Putamen (tissue), 1 donor: ENCODE measurements around the gene TCP11L1.
A peak's percentile ranks its signal among the peaks of the same experiment; 100 is the strongest.

Source experiments
- DNase-seq: peaks from one replicate; pipeline ENCODE4 v3.0.0-alpha.2; 2016; ENCODE audit warnings: low spot score

Gene TCP11L1, protein sequence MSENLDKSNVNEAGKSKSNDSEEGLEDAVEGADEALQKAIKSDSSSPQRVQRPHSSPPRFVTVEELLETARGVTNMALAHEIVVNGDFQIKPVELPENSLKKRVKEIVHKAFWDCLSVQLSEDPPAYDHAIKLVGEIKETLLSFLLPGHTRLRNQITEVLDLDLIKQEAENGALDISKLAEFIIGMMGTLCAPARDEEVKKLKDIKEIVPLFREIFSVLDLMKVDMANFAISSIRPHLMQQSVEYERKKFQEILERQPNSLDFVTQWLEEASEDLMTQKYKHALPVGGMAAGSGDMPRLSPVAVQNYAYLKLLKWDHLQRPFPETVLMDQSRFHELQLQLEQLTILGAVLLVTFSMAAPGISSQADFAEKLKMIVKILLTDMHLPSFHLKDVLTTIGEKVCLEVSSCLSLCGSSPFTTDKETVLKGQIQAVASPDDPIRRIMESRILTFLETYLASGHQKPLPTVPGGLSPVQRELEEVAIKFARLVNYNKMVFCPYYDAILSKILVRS

DNA sequence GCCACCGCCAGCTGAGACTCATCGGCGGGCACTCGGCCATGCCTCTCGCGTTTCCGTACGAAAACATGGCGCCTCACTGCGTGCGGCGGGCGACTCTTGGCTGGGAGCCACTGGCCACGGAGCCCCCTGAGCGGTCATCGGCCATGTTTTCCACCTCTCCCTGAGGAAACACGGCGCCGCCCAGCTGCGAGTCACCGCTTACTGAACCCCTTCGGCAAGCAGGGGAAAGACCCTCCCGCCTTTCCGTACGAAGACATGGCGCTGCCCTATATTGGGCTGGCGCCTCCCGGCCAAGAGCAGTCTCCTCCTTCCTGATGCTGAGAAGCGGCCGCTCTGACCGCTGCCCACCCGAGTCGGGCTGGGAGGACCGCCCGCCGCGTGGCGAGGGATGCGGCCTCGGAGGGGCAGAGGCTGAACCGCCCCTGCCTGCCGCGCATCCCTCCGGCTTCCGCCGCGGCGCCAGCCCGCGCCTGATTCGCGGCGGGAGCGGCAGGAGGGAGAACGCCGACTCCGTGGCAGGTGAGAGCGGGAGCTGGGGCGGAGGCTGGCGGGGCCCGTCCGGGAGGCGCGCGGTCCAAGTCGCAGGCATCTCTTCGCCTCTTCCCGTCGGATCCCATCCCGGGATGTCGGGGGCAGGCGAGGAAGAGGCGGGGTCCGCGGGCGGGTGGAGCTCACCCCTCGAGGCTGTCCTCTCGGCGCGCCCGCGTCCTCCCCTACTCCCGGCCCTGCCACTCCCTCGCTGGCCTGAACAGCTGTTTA is at the start of gene TCP11L1:
TSS of gene TCP11L1 (plus strand) at position 299 of the 759 bp plus-strand sequence. CDS start 4,202 bp downstream, outside the sequence.
- peak; percentile 94 for DNase-seq

DNA sequence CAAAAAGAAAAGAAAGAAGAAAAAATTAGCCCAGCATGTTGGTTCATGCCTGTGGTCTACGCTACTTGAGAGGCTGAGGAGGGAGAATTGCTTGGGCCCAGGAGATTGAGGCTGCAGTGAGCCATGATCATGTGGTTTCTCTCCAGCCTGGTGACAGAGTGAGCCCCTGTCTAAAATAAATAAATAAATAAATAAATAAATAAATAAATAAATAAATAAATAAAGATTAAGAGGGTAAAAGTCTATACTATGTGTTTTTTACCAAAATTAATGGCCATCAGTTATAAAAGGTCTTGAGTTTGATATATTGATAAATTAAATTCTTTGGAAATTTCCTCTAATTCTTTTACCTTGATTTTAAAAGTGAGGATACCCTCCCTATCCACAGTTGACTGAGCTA is 48.9 kb upstream of the TCP11L1 start:
- no peak for DNase-seq

DNA sequence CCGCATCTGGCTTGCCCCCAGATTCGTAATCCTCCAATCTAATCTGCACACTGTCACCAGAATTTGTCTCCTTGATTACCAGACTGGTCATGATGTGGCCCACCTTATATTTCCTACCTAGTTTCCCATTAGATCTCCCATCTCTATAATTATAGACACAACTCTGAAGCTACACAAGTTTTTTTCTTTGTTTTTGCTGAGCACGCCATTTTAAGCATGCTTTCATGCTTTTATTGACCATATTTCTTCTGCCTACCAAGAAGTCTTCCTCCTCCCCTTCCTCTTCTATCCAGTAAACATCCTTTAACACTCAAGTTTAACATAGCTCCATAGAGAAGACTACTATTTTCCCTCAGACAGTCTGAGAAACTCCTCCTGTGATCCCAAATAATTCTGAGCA is 47.9 kb upstream of the TCP11L1 start:
- DNase-seq: no peak

DNA sequence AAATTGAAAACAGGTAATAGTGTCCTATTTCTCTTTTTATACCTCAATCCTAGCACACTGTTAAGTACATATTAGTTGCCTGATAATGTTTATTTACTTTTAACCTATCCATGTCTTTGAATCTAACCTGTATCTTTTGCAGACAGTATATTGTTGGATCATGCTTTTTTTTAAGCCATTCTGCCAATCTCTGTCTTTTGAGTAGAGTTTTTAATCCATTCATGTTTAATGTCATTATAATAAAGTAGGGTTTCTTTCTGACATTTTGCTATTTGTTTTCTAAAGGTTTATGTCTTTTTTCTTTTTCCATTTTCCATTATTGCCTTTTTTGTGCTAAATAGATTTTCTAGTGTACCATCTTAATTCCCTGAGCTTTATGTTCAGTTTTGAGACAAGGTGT is 47.5 kb upstream of the TCP11L1 start:
- no peak for DNase-seq

DNA sequence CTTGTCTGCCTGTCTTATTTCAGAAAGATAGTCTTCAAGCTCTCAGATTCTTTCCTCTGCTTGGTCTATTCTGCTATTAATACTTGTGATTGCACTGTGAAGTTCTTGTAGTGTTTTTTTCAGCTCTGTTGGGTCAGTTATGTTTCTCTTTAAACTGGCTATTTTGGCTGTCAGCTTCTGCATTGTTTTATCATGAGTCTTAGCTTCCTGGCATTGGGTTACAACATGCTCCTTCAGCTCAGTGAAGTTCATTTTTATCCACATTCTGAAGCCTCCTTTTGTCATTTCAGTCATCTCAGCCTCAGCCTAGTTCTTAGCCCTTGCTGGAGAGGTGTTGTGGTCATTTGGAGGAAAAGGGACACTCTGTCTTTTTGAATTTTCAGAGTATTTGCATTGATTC is 39.2 kb upstream of the TCP11L1 start:
- no peak for DNase-seq

DNA sequence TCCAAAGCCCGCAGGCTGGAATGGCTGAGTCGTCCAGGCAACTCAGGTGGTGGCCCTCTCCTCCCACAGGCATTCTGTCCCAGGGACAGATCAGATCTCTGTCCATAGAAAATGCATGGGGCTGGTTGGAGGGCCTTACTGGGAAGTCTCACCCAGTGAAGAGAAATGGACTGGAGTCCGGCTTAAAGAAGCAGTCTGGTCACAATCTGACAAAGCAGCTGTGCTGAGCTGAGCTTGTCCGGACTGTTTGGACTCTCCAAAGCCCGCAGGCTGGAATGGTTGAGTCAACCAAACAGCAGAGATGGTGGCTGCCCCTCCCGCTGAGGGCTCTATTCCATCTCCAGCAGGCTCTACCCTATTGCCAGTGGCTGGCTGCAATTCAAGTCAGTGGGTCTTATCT is 38.1 kb upstream of the TCP11L1 start:
- DNase-seq: no peak

DNA sequence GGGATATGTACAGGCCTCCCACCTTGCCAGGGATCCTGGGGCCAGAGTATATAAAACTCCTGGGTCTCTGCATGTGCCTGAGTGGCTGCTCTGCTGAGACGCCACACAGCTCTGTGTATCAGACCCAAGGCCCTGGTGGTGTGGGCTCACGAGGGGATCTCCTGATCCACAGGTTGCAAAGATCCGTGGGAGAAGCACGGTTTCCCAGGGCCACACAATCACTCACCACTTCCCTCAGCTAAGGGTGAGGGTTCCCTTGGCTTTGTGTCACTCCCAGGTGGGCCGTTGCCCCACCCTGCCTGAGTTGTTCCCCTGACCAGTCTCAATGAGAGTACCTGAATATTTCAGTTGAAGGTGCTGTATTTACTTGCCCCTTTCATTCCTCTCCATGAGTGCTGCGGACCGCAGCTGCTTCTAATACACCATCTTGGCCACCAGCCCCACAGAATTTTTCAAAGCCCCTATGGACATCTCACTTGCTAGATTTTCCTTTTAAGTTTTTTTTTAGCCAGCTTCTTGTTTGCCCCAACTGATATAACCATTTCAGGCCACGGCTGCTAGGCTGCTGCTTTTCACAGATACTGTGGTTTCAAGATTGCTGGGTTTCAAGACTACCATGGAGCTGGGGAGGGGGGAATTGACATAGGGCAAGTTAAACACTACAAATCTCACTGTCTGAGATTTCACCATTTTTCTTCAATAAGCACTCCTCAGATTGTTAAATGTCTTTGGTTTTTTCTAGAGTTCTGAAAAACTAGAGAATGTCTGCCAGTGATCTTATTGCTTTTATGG is 37.4 kb upstream of the TCP11L1 start:
- no peak for DNase-seq

DNA sequence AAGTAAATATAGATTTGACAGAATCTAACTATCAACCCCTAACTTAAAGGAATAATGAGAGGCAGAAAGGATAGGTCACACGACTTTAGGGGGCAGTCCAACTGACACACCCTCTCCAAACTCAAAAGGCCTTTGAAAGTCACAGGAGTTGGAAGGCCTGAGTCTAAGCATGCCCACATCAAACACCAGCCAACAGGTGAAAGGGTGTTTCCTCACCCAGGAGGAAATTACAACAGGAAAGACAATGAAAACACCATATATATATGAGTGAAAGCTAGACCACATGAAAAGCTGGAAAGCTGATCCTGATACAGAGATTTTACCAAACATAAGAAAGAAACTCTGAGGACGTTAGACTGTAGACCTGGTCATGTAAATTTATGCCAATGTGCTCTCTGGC is 34.2 kb upstream of the TCP11L1 start:
- DNase-seq: no peak

DNA sequence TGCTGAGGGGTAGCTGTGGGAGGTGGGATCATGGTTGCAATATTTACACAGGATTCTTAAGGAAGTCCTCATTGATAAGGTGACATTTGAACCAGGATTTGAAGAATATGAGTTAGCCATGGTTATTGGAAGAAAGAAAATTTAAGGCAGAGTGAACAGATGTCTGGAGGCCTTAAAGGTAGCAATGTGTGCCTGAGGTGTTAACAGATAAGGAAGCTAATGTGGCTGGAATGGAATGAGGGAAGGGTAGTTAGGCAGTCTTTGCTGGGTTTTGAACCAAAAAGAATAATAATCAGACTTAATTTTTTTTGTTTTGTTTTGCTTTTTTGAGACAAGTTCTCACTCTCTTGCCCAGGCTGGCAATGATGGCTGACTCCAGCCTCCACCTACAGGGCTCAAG is 33.4 kb upstream of the TCP11L1 start:
- no peak for DNase-seq

DNA sequence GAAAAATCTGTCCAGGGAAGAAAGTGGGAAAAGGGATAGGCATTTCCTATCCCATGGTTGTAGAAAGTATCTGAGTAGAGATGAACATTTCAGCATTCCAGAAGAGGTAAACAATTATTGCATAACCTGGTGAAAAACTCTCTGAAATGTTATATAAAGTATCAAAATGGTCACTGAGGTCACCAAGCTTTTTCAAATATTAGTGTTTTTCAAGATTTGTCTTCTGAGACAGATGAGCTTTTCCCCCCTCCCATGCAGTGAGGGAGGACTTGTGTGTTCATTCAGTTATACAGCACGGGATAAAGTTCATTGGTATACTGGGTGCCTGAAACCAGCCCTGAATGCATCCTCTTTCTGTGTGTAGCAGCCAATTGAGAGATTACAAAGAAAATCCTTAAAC is 25.6 kb upstream of the TCP11L1 start:
- no peak for DNase-seq

DNA sequence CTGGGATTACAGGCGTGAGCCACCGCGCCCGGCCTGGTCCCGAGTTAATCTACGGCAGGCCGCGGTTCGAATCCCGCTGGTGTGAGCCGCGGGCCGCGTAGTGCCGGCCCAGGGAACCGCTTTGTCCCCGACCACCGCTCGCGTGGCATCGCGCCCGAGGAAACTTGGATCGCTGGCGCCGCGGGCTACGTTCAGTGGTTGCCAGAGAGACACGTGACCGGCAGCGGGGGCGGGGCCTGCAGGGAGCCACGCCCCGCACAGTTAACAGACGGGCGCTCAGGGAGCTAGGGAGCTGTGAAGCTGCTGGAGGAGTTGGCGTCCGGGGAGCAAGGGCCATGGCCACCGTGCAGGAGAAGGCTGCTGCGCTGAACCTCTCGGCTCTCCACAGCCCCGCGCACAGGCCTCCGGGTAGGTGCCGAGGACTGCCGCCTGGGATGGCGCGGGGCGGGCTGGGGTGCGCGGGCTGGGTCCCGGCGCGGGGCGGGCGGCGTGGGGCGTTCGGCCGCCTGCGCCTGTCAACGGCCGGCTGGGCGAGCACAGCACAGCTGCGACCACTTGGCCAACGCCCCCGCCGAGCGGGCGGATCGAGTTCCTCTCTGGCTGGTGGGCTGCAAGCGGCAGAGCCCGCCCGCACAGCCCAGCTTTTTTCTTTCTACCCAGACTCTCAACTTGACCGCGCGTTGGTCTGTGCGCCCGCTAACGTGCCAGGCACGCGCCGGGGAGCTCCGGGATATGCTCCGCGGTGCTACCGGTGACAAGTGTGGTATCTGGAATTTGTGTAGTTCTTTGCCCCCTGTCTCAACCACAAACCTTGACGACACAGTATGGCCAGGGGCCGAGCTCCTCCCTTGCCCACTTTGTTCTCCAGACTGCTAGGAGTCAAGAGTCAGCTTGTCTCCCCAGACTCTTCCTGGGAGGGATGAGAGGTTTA is 23.5 kb upstream of the TCP11L1 start, which contains the start of gene DEPDC7:
TSS of gene DEPDC7 (plus strand) at position 258 of the 931 bp plus-strand sequence. CDS start at position 336, 78 bp downstream.
- DNase-seq: peak; percentile 88

DNA sequence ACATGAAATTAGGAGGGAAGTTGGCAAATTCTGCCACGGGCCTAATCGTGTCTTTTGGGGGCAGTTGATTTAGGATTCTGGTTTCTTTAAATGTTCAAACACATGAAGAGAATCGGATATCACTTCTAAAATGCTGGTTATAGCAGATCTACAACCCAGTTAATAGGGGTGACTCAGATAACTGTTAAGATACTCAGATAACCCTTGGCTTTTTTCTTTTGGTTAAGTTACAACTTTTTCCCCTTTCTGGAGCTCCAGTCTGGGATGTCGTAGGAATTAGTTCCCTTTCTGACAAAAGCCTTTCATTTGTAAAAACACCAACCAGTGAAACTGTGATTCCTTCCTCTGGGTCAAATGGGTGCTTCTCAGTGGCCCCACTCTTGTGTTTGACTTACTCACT is 22.7 kb upstream of the TCP11L1 start:
- DNase-seq: no peak

DNA sequence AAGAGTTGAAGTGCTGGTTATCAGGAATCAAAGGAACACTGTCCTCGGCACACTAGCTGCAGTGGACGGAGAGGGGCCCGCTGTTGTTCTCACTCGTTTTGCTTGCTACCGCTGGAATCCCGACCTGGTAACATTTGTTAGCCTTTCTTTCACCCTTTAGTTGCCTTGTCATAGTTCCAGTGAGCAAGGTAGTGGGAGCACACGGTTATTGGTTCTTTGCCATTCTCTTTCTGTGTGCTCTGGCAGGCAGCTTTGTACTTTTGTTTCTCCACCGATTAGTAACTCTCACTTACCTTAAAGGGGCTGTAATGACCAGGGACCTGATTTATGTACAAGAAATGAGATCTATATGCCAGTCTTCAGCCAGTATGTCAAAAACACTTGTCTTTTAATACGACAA is 21.9 kb upstream of the TCP11L1 start:
- no peak for DNase-seq

DNA sequence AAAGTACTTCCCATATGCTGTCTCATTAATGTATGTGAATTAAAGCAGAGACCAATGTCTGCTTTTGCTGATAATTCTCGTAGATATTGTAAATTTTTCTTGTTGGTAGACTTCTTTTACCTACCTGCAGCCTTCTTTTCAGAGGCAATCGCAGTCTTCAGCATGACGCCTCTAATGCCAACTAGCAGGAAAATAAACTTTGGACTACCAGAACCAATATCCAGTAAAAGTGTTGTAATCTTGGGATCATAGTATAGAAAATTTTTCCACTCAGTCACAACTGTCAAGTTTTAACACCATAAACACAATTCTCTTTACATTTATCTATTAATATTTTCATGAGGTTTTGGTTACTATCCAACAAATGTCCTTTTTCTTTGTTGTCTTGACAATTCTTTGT is 21.4 kb upstream of the TCP11L1 start:
- DNase-seq: no peak

DNA sequence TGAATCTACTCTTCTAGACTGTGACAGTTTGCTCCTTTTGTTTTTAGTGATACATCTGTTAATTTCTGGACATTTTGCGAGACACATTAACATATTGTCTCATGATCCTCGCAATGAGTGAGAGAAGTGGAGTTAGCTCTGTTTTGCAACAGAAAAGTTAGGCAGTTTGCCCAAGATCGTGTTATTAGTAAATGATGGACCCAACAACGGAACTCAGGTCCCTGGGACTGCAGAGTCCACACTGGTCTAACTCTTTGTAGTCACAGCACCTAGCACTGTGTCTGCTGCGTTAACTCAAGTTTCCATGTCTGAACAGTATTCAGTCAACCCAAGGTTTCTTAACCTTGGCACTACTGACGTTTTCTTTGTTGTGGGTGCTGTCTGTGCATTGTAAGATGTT is 20.5 kb upstream of the TCP11L1 start:
- no peak for DNase-seq

DNA sequence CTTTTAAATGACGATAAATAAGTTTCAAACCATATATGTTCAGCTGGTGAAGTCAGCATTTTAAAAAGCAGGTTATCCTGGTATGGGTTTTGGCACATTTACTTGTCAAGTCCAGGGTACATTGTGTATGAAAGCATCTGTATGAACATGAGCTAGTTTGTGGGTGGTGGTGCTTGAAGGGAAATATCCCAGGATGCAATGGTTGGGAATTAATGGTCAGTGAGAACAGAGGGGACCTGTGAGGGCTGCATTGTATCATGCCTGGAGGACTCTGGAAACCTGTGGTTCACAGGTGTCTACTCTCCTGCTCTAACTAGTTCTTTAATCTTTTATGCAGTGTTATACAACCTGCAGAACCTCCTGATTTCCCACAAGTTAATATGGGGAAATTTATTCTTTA is 17.9 kb upstream of the TCP11L1 start:
- DNase-seq: no peak

DNA sequence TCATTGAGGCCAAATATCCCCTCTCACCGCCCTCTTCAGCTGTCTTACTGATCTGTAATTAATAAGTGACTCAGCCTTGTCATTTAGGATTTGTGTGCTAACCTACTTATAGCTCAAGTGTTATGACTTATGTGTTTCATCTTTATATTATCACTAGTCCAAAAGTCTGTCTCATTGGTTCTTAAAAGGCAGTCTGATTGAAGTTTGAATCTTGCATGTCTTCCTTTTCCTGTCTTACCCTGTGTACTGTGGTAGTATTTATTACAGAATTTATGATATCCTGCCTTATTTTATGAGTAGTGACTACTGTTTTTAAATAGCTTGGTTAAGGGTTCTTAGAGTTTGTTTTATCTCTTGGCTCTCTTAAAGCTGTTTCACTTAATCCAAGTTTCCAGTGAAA is 17.4 kb upstream of the TCP11L1 start:
- peak; percentile 32 for DNase-seq

DNA sequence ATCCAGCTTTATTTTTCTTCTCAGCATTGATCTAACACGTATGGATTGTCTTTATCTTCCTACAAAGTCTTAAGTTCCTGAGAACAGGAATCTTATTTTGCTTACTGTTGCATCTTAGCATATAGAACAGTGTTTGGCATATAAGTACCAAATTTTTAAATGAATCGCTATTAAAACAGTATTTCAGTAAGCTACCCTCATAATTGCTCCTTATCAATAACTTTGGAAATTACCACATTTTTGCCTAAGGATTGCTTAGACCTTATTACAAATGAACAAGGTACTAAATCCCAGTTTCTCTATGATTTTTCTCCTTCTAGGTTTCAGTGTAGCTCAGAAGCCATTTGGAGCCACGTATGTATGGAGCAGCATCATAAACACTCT is 14.0 kb upstream of the TCP11L1 start:
- no peak for DNase-seq

DNA sequence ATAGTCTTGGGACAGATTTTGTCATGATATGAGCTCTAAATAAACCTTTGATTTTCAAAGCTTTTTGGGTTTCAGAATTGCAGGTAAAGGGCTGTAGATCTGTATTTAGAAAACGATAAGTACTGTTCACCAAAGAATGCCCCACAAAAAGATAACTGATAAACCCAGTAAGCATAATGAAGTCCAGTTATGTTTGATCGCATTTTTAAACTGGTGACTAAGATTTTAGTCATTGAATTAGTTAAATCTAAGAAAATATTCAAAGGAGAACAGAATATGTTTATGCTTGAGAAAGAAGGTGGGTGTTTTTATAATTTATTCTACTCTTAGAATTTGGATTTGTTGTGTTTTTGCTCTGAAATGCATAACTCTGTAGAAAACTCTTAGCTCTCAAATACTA is 12.1 kb upstream of the TCP11L1 start:
- no peak for DNase-seq

DNA sequence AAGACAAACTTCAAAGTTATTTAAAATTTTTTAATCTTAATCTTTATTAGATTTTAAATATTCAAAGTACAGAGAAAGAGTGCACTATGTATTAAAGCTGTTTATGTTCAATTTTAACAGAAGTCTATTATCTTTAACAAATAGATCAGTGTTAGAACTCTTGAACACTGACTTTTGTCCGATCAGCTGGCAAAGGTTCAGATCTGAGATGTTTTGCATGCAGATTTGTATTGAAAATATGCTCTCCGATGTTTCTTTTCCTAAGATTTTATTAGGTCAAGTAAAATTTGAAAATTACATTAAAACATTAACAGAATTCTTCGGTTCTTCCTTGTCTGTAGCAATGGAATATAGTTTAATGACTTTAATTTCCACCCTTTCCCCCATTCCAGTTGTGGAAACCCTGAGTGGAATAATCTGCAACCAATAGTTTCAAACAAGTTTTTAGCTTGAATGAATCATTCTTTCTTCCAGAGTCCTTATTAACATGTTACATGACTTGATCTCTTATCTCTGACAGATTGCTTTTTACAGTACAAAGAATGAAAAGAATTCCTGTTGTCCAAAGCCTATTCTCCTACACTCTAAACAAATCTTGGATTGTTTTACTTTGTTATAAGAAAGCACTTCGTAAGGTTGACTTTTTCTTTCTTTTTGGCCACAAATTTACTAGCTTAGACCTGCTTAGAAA is 11.4 kb upstream of the TCP11L1 start:
- no peak for DNase-seq

DNA sequence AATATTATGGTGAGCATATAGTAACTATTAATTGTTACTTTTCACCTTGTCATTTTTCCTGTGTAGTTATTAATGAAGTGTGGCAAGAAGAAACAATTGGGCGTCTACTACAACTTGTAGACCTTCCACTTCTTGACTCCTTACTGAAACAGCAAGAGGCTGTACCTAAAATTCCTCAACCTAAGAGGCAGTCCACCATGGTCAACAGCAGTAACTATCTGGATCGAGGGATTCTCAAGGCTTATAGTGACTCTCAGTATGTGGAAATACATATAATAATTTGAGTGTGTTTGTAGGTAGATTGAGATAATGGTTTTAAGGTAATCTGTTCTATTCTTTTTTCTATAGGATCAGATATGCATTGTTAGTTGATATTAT is 10.8 kb upstream of the TCP11L1 start:
- no peak for DNase-seq
